Liver (tissue), 9 donors: Measurements from ENCODE around the gene UFD1. TPM values are rescaled to one million over a fixed set of nuclear protein-coding genes. Genes with fewer than 3 reads are reported as not detected.

Experiments used
- DNase-seq: peaks from one replicate; pipeline ENCODE4 v3.0.0-alpha.2; 2017; ENCODE audit warnings: low spot score
- H3K27ac ChIP-seq, 2 donors: one replicate each; pipeline ENCODE4 v1.7.0; 2013; ENCODE audit warnings: inconsistent platforms in 2 of 2, low read length in 2 of 2, control low read depth in 1 of 2, low read depth in 1 of 2, mild to moderate bottlenecking in 1 of 2
- H3K27me3 ChIP-seq, 4 donors: one replicate each; pipeline versions ENCODE4 v1.6.1 to v1.7.0; 2013; ENCODE audit warnings: low read length in 3 of 4, inconsistent platforms in 1 of 4, mild to moderate bottlenecking in 1 of 4, moderate library complexity in 1 of 4; ENCODE audit not compliant: control insufficient read depth in 4 of 4, insufficient read depth in 4 of 4
- H3K36me3 ChIP-seq, 4 donors: one replicate each; pipeline versions ENCODE4 v1.6.1 to v1.7.0; 2013; ENCODE audit warnings: low read length in 3 of 4, mild to moderate bottlenecking in 3 of 4, low read depth in 1 of 4, moderate library complexity in 1 of 4; ENCODE audit not compliant: control insufficient read depth in 4 of 4, insufficient read depth in 3 of 4
- H3K4me1 ChIP-seq, 4 donors: one replicate each; pipeline versions ENCODE4 v1.6.1 to v1.7.0; 2013; ENCODE audit warnings: low read length in 3 of 4, mild to moderate bottlenecking in 3 of 4, moderate library complexity in 1 of 4; ENCODE audit not compliant: control insufficient read depth in 4 of 4, insufficient read depth in 4 of 4
- H3K4me3 ChIP-seq, 3 donors: one replicate each; pipeline versions ENCODE4 v1.6.1 to v1.7.0; 2013; ENCODE audit warnings: low read length in 3 of 3, control low read depth in 1 of 3, low read depth in 1 of 3, mild to moderate bottlenecking in 1 of 3
- H3K9ac ChIP-seq, 2 donors: one replicate each; pipeline ENCODE4 v1.7.0; 2013; ENCODE audit warnings: low read length in 2 of 2, mild to moderate bottlenecking in 2 of 2, moderate library complexity in 2 of 2, control low read depth in 1 of 2, low read depth in 1 of 2
- H3K9me3 ChIP-seq, 4 donors: one replicate each; pipeline versions ENCODE4 v1.6.1 to v1.7.0; 2013; ENCODE audit warnings: low read length in 3 of 4; ENCODE audit not compliant: control insufficient read depth in 4 of 4
- EGR1 ChIP-seq, 2 donors: IDR thresholded peaks; 2 replicates each; pipeline ENCODE4 v1.6.1; 2016 to 2018; ENCODE audit warnings: antibody characterized with exemption in 2 of 2, low read depth in 2 of 2
- FOXA1 ChIP-seq: IDR thresholded peaks from 2 replicates; pipeline ENCODE4 v1.6.1; 2016; ENCODE audit warnings: antibody characterized with exemption
- FOXA2 ChIP-seq: IDR thresholded peaks from 2 replicates; pipeline ENCODE4 v1.6.1; 2016; ENCODE audit warnings: antibody characterized with exemption
- GABPA ChIP-seq, 2 donors: IDR thresholded peaks in 1 of 2; conservative IDR thresholded peaks in 1 of 2; 2 replicates each; pipeline ENCODE4 v1.6.1; 2016; ENCODE audit warnings: antibody characterized with exemption in 2 of 2, mild to moderate bottlenecking in 1 of 2, moderate library complexity in 1 of 2
- HNF4A ChIP-seq, 2 donors: conservative IDR thresholded peaks; 2 replicates each; pipeline ENCODE4 v1.6.1; 2016; ENCODE audit warnings: antibody characterized with exemption in 2 of 2, mild to moderate bottlenecking in 2 of 2
- HNF4G ChIP-seq: IDR thresholded peaks from 2 replicates; pipeline ENCODE4 v1.6.1; 2016; ENCODE audit warnings: antibody characterized with exemption
- JUND ChIP-seq, 2 donors: IDR thresholded peaks; 2 replicates each; pipeline ENCODE4 v1.6.1; 2016; ENCODE audit warnings: antibody characterized with exemption in 2 of 2
- NR2F2 ChIP-seq: IDR thresholded peaks from 2 replicates; pipeline ENCODE4 v1.6.1; 2016; ENCODE audit warnings: antibody characterized with exemption
- RAD21 ChIP-seq, 2 donors: IDR thresholded peaks; 2 replicates each; pipeline ENCODE4 v1.6.1; 2016; ENCODE audit warnings: antibody characterized with exemption in 2 of 2, mild to moderate bottlenecking in 2 of 2
- REST ChIP-seq: IDR thresholded peaks from 2 replicates; pipeline ENCODE4 v1.6.1; 2016; ENCODE audit warnings: antibody characterized with exemption, mild to moderate bottlenecking
- RXRA ChIP-seq, 2 donors: IDR thresholded peaks; 2 replicates each; pipeline ENCODE4 v1.6.1; 2017 to 2018; ENCODE audit warnings: antibody characterized with exemption in 2 of 2, mild to moderate bottlenecking in 1 of 2
- SP1 ChIP-seq: IDR thresholded peaks from 2 replicates; pipeline ENCODE4 v1.6.1; 2018; ENCODE audit warnings: antibody characterized with exemption, mild to moderate bottlenecking
- TAF1 ChIP-seq: conservative IDR thresholded peaks from 2 replicates; pipeline ENCODE4 v1.6.1; 2016; ENCODE audit warnings: antibody characterized with exemption, mild to moderate bottlenecking
- YY1 ChIP-seq: IDR thresholded peaks from 2 replicates; pipeline ENCODE4 v1.6.1; 2016; ENCODE audit warnings: antibody characterized with exemption, mild to moderate bottlenecking
- ZBTB33 ChIP-seq: IDR thresholded peaks from 2 replicates; pipeline ENCODE4 v1.6.1; 2016; ENCODE audit warnings: antibody characterized with exemption
- WGBS: extraction: QIAGEN DNeasy Blood & Tissue Kit; methylation state at CpG from one replicate; pipeline ENCODE4 v1.1.7; 2013; 5-methylcytosine and 5-hydroxymethylcytosine counted together
- polyA plus RNA-seq, 2 donors: library from polyadenylated mRNA; stranded (reverse) in 1 of 2; unstranded in 1 of 2; fragments of 200-250 nt in 1 of 2; fragments of >200 nt in 1 of 2; fragmentation: Nextera tagmentation in 1 of 2; extraction: Ambion mirVana in 1 of 2; gene quantifications; one replicate each; pipeline versions ENCODE4 v1.2.1 to v1.2.3, GENCODE V29; 2013 to 2015
- total RNA-seq, 2 donors: library from RNA; depleted of rRNA; stranded (reverse); fragments of >200 nt; gene quantifications; one replicate each; pipeline ENCODE4 v1.2.3, GENCODE V29; 2014
- TF ChIP-seq, protein P1 (sequence below): IDR thresholded peaks from 2 replicates; pipeline ENCODE4 v1.6.1; 2016; ENCODE audit warnings: antibody characterized with exemption
- TF ChIP-seq, protein P2 (sequence below): fragments of 150-350 bp; IDR thresholded peaks from 2 replicates; pipeline ENCODE4 v1.5.1; 2017; ENCODE audit warnings: improper control_type of control experiment, low read depth, low read length; ENCODE audit not compliant: missing input control
- TF ChIP-seq, protein P3 (sequence below): IDR thresholded peaks from 2 replicates; pipeline ENCODE4 v1.6.1; 2016; ENCODE audit warnings: antibody characterized with exemption
- donor health status: healthy.
- donor health status: healthy.
- donor health status: healthy.
- donor health status: healthy.
- donor health status: healthy.

The UFD1 gene
- total and polyA plus RNA-seq, 4 donors: 28.2 to 64.2 (median 54.6) TPM

DNA sequence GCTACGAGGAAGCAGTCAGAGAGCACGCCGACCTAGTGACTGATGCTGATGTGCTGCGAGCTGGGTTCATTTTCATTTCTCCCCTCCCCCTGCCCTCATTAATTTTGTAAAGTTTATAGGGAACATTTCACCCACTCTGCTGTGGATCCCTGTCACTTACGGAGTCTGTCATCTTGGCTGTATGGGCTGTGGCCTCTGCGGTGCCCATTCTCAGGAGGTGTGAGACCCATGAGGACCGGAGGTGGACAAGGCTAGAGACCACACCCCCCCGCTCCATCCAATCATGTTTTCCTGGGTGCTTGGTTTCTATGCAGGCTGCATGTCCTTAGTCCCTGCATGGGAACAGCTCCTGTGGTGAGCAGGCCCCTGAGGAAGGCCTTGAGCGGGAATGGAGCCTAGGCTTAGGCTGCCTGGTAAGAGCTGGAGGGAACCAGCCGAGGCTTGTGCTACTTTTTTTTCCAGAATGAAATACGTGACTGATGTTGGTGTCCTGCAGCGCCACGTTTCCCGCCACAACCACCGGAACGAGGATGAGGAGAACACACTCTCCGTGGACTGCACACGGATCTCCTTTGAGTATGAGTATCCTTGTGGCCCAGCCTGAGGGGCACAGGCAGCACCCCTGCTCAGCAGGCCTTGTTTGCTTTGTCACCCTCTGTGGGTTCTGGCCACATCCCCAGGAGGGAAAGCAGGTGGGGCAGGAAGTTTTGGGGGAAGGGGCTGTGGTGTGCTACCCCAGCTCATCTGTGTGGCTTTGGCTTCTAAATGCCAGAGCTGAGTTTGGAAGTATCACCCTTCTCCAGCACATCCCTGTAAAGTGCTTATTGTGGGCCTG is 26.1 kb upstream of the UFD1 start (continued):
- no peak for TF ChIP-seq RAD21 (IDR thresholded peaks at IDR 0.05)

GRCh38 chr22:19503869-19504268 is 24.9 kb upstream of the UFD1 start:
- H3K27ac ChIP-seq: no peak overlapping the region
- WGBS: 96% methylated on average over 9 of the region's 9 CpGs
- no peak overlapping the region for H3K9ac ChIP-seq
- H3K4me1 ChIP-seq: no peaks in the 10 kb centered on the region
- H3K27me3 ChIP-seq: no peaks in the 10 kb centered on the region
- H3K9me3 ChIP-seq: no peaks in the 10 kb centered on the region
- no peak overlapping the region for H3K4me3 ChIP-seq
- no peak for TF ChIP-seq RAD21 (IDR thresholded peaks at IDR 0.05)
- TF ChIP-seq, protein P1, sequence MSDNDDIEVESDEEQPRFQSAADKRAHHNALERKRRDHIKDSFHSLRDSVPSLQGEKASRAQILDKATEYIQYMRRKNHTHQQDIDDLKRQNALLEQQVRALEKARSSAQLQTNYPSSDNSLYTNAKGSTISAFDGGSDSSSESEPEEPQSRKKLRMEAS: no peak
- no peak for TF ChIP-seq EGR1 (IDR thresholded peaks at IDR 0.05; ENCODE audit: low read depth in 2 of 2)
- TF ChIP-seq FOXA2: no peak
- no peak for TF ChIP-seq HNF4G
- TF ChIP-seq TAF1: no peak
- TF ChIP-seq, protein P2, sequence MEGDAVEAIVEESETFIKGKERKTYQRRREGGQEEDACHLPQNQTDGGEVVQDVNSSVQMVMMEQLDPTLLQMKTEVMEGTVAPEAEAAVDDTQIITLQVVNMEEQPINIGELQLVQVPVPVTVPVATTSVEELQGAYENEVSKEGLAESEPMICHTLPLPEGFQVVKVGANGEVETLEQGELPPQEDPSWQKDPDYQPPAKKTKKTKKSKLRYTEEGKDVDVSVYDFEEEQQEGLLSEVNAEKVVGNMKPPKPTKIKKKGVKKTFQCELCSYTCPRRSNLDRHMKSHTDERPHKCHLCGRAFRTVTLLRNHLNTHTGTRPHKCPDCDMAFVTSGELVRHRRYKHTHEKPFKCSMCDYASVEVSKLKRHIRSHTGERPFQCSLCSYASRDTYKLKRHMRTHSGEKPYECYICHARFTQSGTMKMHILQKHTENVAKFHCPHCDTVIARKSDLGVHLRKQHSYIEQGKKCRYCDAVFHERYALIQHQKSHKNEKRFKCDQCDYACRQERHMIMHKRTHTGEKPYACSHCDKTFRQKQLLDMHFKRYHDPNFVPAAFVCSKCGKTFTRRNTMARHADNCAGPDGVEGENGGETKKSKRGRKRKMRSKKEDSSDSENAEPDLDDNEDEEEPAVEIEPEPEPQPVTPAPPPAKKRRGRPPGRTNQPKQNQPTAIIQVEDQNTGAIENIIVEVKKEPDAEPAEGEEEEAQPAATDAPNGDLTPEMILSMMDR: no peak
- TF ChIP-seq SP1: no peak
- TF ChIP-seq GABPA (IDR thresholded peaks at IDR 0.05 in 1 of 2, conservative IDR thresholded peaks at IDR 0.05 in 1 of 2): no peak
- no peak for TF ChIP-seq HNF4A (conservative IDR thresholded peaks at IDR 0.05)
- TF ChIP-seq, protein P3, sequence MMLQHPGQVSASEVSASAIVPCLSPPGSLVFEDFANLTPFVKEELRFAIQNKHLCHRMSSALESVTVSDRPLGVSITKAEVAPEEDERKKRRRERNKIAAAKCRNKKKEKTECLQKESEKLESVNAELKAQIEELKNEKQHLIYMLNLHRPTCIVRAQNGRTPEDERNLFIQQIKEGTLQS: no peak
- TF ChIP-seq RXRA (IDR thresholded peaks at IDR 0.05): no peak
- no peak for TF ChIP-seq YY1
- no peak for TF ChIP-seq JUND (IDR thresholded peaks at IDR 0.05)
- TF ChIP-seq NR2F2: no peak
- TF ChIP-seq FOXA1: no peak
- TF ChIP-seq ZBTB33: no peak
- no peak for TF ChIP-seq REST
- DNase-seq: no peak
- H3K36me3 ChIP-seq: no peaks in the 10 kb centered on the region
